Epithelial cell of prostate (primary cell): ENCODE measurements around the gene ZBTB22.

Experiments used
- DNase-seq: peaks from one replicate; pipeline ENCODE4 v3.0.0-alpha.2; 2011; ENCODE audit warnings: low read depth, low spot score
- H3K27ac ChIP-seq: fragments of 450-650 bp; 2 replicates; pipeline ENCODE4 v1.5.1; 2017; ENCODE audit warnings: mild to moderate bottlenecking

ZBTB22 gene

GRCh38 chr6:33304216-33304615 is 13.3 kb downstream of the ZBTB22 start:
- no peak overlapping the region for H3K27ac ChIP-seq
- no peak for DNase-seq

DNA sequence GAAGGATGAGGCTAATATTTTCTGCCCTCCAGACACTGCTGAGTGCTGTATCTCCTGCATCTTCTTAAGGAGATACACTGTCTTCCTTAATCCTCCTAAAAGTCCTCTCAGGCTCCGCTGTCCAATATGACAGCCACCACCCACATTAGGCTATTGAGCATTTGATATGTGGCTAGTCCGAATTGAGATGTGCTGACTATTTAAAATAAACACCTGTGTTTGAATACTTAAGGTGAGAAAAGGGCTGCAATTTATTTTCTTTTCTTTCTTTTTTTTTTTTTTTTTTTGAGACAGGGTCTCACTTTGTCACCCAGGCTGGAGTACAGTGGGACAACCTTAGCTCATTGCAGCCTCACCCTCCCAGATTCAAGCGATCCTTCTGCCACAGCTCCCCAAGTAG is 15.7 kb downstream of the ZBTB22 start:
- no peak overlapping the region for H3K27ac ChIP-seq
- DNase-seq = no peak

DNA sequence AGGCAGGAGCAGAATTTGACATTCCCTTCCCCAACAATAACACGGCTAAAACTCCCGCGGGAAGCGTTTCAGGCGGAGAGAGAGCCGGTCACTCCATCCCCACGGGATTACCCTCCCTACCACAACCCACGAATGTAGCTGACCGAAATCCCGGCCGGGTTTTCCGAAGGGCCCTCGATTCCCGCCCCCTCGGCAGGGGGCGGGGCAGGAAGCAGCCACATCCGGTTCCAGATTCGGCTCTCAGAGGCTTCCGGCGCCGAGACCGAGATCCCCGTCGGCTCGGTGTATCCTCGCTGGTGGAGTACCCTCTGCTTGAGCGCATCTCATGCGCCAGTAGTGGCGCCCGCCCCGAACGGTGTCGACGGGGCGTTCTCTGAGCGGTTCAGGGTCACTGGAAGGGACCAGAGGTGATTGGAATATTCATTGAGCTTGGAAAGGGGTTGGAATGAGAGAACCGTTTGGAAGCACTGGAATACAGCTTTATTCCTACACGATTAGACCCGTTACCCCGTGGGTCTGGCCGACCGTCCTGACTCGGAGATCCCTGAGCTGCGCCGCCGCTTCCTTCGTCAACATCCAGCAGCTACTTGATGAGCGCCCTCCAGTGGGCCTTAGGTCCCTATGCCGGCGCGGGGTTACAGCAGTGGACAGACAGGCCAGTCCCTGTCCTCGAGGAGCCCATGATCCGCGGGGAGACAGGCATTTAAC is 18.2 kb downstream of the ZBTB22 start:
- DNase-seq = no peak
- peak overlapping the region; percentile 96 for H3K27ac ChIP-seq

DNA sequence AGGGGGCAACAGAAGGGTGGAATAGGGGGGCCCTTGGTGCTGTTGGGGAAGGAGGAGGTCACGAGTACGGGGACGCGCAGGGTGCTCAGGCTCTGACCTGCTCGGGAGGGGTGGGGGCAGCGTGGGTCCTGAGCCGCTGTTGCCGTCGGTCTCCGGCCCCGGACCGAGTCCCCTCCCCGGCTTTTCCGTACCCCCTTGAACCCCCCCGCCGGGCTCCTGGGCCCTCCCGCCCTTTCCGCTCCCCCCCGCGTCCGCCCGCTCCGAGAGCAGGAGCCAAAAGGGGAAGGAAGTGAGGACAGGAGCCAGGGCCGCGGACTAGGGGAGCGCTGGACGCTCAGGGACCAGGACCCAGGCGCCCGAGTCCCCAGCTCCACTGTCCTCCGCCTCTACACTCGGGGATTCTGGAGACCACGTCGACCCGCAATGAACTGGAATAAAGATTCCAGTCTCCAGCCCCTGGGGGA is 18.7 kb downstream of the ZBTB22 start, which contains the start of gene RGL2:
Gene RGL2 (minus strand): TSS at position 170 of the 464 bp plus-strand sequence. CDS start 332 bp downstream, outside the sequence.
- peak within 1 kb of the TSS; percentile 96 for H3K27ac ChIP-seq
- no peak for DNase-seq

DNA sequence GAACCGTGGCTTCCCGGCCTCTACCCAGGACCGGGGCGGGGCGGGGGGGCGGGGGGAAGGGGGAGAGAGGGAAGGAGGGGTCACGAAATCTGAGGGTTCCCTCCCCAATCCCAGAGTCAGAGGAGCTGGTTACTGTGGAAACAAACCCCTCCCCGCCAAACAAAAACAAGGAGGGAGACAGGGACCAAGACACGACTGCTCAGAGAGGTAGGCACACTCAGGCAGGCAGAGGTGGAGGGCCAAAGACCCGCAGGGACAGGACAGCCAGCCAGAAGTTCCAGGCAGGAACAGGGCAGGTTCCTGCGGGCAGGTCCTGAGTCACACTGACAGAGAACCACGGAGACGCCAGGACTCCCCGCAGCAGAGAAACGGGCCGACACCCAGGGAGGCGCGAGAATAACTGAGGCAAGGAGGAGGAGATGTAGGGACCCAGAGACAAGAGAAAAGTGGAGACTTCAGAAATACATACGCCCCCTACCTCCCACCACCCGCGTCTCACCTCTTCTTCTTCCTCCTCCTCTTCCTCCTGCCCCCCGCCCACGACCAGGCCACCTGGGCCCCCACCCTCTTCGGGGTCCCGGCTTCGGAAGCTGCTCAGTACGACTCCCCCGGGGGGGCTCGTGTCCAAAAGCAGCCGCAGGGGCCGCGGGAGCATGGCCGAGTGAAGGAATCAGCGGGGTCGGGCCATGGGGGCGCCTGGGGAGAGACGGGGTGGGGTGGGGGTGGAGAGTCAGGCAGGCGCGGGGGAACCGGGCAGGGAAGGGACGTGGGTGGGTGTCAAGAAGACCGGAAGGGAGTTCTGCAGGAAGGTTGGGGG is 19.4 kb downstream of the ZBTB22 start:
- peak; percentile 76 for DNase-seq
- peak overlapping the region; percentile 96 for H3K27ac ChIP-seq

DNA sequence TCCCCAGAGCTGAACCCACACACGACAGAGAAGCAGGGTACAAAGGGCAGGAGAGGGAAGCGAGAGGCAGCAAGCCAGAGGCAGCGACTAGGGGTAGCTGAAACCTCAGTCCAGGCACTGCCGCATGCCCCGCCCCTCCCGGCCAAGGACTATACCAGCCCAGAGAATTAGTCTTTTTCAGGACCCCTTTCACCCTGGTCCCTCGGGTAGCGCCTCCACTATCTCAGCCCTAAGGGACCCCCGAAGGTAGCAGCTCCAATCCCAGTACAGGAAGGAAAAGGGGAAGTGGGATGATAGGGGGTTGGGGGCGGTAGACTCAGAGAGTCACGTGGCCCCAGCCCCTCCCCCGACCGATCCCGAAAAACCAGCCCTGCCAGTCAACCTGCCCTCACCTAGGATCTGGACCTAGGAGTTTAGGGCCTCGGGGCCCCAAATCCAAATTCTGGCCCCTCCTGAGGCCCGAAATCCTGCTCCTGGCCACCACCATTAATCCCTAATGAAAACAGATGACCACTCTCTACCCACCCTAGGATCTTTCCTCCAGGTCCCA is 20.1 kb downstream of the ZBTB22 start:
- DNase-seq = no peak
- peak overlapping the region; percentile 96 for H3K27ac ChIP-seq

- no peak for DNase-seq
- H3K27ac ChIP-seq = peak overlapping the region; percentile 96
Measured at GRCh38 chr6:33296797-33297405, 20.6 kb downstream of the ZBTB22 start.

DNA sequence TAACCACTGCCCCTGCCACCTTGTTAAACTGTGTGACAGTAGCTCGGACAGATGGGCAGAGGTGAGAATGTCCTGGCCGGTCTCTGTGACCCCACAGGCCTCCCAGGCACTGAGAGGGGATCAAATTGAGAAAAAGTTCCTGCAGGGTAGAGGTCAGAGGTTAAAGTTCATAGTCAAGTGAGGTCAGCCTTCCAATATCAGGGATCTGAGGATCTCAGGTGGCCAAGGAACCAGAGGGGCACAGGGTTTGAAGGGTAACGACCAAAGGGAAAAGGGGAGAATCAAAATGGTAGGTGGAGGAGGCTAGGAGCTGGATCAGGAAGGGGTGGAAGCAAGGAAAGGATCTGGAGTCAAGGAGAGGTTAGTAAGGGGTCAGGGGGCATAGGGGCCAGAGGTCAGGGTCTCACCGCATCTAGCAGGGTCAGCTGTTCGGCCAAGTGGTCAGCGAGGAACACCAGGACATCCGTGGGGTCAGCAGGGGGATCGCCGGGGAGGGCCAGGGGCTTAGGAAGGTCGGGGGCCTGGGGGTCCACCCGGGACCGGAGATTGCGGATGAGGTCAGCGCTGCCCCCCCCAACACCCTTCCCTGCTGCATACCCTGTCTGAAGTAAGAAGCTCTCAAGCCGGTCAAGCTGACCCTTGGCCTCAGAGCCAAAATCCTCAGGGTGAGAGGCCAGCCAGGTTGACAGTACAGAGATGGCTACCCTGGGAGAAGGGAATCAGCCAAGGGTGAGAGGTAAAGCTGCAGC is 21.7 kb downstream of the ZBTB22 start:
- no peak overlapping the region for H3K27ac ChIP-seq
- no peak for DNase-seq

- DNase-seq = no peak
- no peak overlapping the region for H3K27ac ChIP-seq
Measured at GRCh38 chr6:33294086-33294823, 23.3 kb downstream of the ZBTB22 start.

GRCh38 chr6:33292996-33293682 is 24.4 kb downstream of the ZBTB22 start:
- no peak overlapping the region for H3K27ac ChIP-seq
- no peak for DNase-seq

GRCh38 chr6:33290459-33290858 is 27.1 kb downstream of the ZBTB22 start:
- no peak overlapping the region for H3K27ac ChIP-seq
- DNase-seq = no peak

DNA sequence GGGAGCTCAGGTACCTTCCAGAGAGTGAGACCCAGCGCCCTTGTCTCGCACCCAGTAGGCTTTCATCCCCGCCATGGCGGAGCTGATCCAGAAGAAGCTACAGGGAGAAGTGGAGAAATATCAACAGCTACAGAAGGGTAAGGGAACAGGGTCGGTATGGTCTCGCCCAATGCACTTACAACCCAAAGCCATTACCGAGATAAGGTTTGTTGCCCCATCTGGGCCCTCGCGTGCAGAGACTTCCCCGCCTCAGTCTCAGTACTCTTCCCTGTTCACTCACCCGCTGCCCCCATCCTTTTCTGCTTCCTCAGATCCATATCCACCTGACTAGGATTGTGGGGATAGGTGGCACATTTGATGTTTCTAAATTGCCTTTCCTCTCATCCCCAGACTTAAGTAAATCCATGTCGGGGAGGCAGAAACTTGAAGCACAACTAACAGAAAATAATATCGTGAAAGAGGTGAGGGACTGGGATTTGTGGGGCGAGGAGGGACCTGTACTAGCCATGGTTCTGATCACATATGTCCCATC is 27.7 kb downstream of the ZBTB22 start:
- no peak for DNase-seq
- H3K27ac ChIP-seq = peak overlapping the region; percentile 56

DNA sequence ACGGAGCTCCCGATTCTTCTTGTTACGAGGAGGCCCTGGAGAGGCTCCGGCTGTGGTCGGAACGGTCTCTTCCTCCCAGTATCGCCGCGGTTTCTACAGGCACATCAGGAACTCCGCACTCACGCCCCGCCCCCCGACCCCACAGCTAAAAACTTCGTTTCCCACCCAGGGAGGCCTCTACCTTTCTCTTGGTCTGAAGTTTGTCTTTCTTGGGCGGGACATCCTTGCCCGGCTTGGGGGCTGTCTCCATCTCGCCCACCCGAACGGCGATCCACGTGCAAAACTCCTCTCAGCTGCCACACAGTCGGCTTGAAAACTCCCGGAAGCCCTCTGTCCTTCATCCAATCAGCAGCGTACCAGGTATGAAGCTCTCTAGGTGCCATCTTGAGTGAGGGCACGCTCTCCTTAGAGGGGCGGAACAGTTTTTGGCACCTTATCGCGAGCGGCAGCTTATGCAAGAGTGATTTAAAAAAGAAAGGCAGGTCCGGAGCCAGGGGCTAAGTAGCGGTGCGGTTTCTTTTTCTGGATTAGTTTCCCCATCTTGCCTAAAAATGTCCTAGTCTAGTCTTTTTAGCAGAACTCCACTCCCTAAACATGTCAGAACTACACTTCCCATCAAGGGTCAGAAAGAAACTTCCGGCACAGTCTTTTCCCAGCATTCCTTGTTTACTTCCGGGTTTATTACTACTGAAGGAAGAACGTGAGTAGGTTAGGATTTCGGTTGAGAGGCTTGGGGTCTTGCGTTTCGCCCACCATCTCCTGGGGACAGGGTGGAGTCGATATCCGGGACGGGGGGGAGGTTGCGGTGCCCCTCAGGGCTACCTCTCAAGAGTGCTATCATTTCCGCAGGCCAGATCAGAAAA is 28.4 kb downstream of the ZBTB22 start, which contains the start of the genes PFDN6 and WDR46:
Gene PFDN6 (plus strand): TSS at position 681 of the 863 bp plus-strand sequence. CDS start 256 bp downstream, outside the sequence.
Gene WDR46 (minus strand): TSS at position 319 of the 863 bp plus-strand sequence. CDS start 69 bp downstream, at position 250.
- H3K27ac ChIP-seq = peak within 1 kb of the TSS; percentile 56
- DNase-seq = peak; percentile 57

GRCh38 chr6:33288141-33288920 is 29.2 kb downstream of the ZBTB22 start:
- no peak for DNase-seq
- peak overlapping the region; percentile 56 for H3K27ac ChIP-seq

GRCh38 chr6:33286946-33287914 is 30.3 kb downstream of the ZBTB22 start:
- H3K27ac ChIP-seq = no peak overlapping the region
- DNase-seq = no peak
